Neuronal stem cell (in vitro differentiated cells): ENCODE results near the gene CDKL1.

Experiments used
- DNase-seq: peaks from one replicate; pipeline ENCODE4 v3.0.0-alpha.2; 2013; ENCODE audit warnings: low spot score
- H2AFZ ChIP-seq: one replicate; pipeline ENCODE4 v1.6.1; 2013; ENCODE audit warnings: mild to moderate bottlenecking, low read length, inconsistent platforms
- H2AK5ac ChIP-seq: 2 replicates; pipeline ENCODE4 v1.6.1; 2013; ENCODE audit warnings: low read depth, mild to moderate bottlenecking, inconsistent platforms, low read length, moderate library complexity, mixed read lengths
- H2BK120ac ChIP-seq: 2 replicates; pipeline ENCODE4 v1.6.1; 2013; ENCODE audit warnings: low read depth, mild to moderate bottlenecking, inconsistent platforms, low read length, moderate library complexity, mixed read lengths
- H2BK12ac ChIP-seq: one replicate; pipeline ENCODE4 v1.6.1; 2013; ENCODE audit warnings: low read length, inconsistent platforms
- H2BK15ac ChIP-seq: 2 replicates; pipeline ENCODE4 v1.6.1; 2013; ENCODE audit warnings: mild to moderate bottlenecking, low read length, inconsistent platforms, mixed read lengths
- H2BK5ac ChIP-seq: one replicate; pipeline ENCODE4 v1.6.1; 2013; ENCODE audit warnings: inconsistent platforms, mild to moderate bottlenecking, low read length, moderate library complexity
- H3K14ac ChIP-seq: one replicate; pipeline ENCODE4 v1.6.1; 2013; ENCODE audit warnings: low read length, inconsistent platforms
- H3K18ac ChIP-seq: 2 replicates; pipeline ENCODE4 v1.6.1; 2013; ENCODE audit warnings: low read length, inconsistent platforms
- H3K23ac ChIP-seq: 2 replicates; pipeline ENCODE4 v1.6.1; 2013; ENCODE audit warnings: low read depth, mild to moderate bottlenecking, mixed read lengths, low read length, inconsistent platforms; ENCODE audit not compliant: poor library complexity
- H3K27ac ChIP-seq: replicated peaks from 3 replicates; pipeline ENCODE4 v1.5.1; 2013; ENCODE audit warnings: low read length, inconsistent platforms
- H3K27me3 ChIP-seq, 3 experiments: 2 replicates each; pipeline ENCODE4 v1.6.1; 2013; ENCODE audit warnings: low read length in 3 of 3, mild to moderate bottlenecking in 2 of 3, inconsistent platforms in 1 of 3, low read depth in 1 of 3, mixed read lengths in 1 of 3, moderate library complexity in 1 of 3; ENCODE audit not compliant: control insufficient read depth in 3 of 3, insufficient read depth in 3 of 3
- H3K36me3 ChIP-seq, 2 donors: replicated peaks in 1 of 2; 2 replicates each; pipeline ENCODE4 v1.6.1; 2013; ENCODE audit warnings: low read length in 2 of 2; ENCODE audit not compliant: control insufficient read depth in 2 of 2, insufficient read depth in 2 of 2
- H3K4ac ChIP-seq: 2 replicates; pipeline ENCODE4 v1.6.1; 2013; ENCODE audit warnings: inconsistent platforms, mild to moderate bottlenecking, low read length, moderate library complexity
- H3K4me1 ChIP-seq, 2 donors: 1 replicate in 1 of 2; 2 replicates in 1 of 2; pipeline ENCODE4 v1.6.1; 2013; ENCODE audit warnings: low read length in 2 of 2, low read depth in 1 of 2; ENCODE audit not compliant: control insufficient read depth in 2 of 2, insufficient read depth in 1 of 2
- H3K4me2 ChIP-seq: one replicate; pipeline ENCODE4 v1.6.1; 2013; ENCODE audit warnings: mild to moderate bottlenecking, low read length, inconsistent platforms; ENCODE audit not compliant: insufficient read depth, poor library complexity, severe bottlenecking
- H3K4me3 ChIP-seq, 2 donors: 2 replicates each; pipeline ENCODE4 v1.5.1; 2013; ENCODE audit warnings: low read length in 2 of 2, mild to moderate bottlenecking in 2 of 2, inconsistent platforms in 1 of 2, moderate library complexity in 1 of 2
- H3K79me1 ChIP-seq: one replicate; pipeline ENCODE4 v1.6.1; 2013; ENCODE audit warnings: low read depth, mild to moderate bottlenecking, inconsistent platforms, low read length, moderate library complexity
- H3K9ac ChIP-seq: one replicate; pipeline ENCODE4 v1.6.1; 2013; ENCODE audit warnings: mild to moderate bottlenecking, low read depth, low read length, inconsistent platforms; ENCODE audit not compliant: poor library complexity
- H3K9me3 ChIP-seq, 2 donors: replicated peaks in 1 of 2; 2 replicates each; pipeline versions ENCODE3 to v1.6.1; 2013; ENCODE audit warnings: low read length in 2 of 2, mild to moderate bottlenecking in 2 of 2, inconsistent platforms in 1 of 2, low read depth in 1 of 2, mixed read lengths in 1 of 2, moderate library complexity in 1 of 2; ENCODE audit not compliant: control insufficient read depth in 2 of 2, insufficient read depth in 1 of 2
- H4K8ac ChIP-seq: one replicate; pipeline ENCODE4 v1.6.1; 2013; ENCODE audit warnings: low read depth, mild to moderate bottlenecking, inconsistent platforms, low read length, moderate library complexity
- H4K91ac ChIP-seq: one replicate; pipeline ENCODE4 v1.6.1; 2013; ENCODE audit warnings: low read length, low read depth, mild to moderate bottlenecking, inconsistent platforms; ENCODE audit not compliant: poor library complexity
- WGBS, 2 donors: extraction: QIAGEN DNeasy Blood & Tissue Kit; methylation state at CpG; one replicate each; pipeline ENCODE4 v1.1.7; 2013; ENCODE audit warnings: missing lambda C conversion rate in 2 of 2, mixed read lengths in 1 of 2; ENCODE audit not compliant: insufficient read length in 2 of 2, insufficient replicate concordance in 1 of 2; ENCODE audit errors: extremely low coverage in 2 of 2; 5-methylcytosine and 5-hydroxymethylcytosine counted together

CDKL1 gene

DNA sequence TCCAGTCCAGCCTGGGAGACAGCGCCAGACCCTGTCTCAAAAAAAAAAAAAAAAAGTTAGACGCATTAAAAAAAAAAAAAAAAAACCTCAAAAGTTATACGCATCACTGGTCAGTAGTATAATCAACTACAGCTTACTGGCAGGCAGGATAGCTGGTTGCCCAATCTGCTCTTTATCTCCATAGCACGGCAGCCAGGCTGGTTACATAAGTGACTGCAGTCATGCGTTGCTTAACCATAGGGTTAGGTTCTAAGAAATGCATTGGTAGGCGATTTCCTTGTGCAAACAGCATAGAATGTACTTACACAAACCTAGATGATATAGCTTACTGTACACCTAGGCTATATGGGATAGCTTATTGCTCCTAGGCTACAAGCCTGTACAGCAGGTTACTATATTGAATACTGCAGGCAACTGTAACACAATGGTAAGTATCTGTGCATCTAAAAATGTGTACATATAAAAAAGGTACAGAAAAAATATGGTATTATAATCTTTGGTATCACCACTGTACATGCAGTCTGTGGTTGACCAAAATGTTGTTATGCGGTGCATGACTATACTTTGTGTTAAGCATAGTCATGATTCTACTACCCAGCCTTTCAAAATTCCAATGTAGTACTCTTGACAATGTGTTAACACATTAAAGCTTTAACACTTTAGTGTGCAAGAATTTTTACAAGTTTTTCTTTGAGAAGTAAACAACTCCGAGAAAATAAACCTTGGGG lies 92.8 kb downstream of the CDKL1 start:
- no peak overlapping the region for H3K27ac ChIP-seq
- no peaks in the 10 kb centered on the region for H3K4me1 ChIP-seq
- H3K9ac ChIP-seq: no peak overlapping the region
- no peak overlapping the region for H3K4me3 ChIP-seq
- H3K79me1 ChIP-seq: no peaks in the 10 kb centered on the region
- no CpG with 5 or more reads among the region's 8 CpGs for WGBS, 2 donors
- no peak overlapping the region for H2BK12ac ChIP-seq
- peaks cover 0 to 6% of the 10 kb centered on the region in 2 donors for H3K9me3 ChIP-seq
- no peak overlapping the region for H2BK5ac ChIP-seq
- no peak overlapping the region for H4K8ac ChIP-seq
- peaks cover 0 to 37% of the 10 kb centered on the region in 2 donors for H3K36me3 ChIP-seq
- no peak overlapping the region for H2AK5ac ChIP-seq
- no peak overlapping the region for H3K23ac ChIP-seq
- H3K14ac ChIP-seq: no peak overlapping the region
- H3K4me2 ChIP-seq: no peak overlapping the region
- H4K91ac ChIP-seq: no peak overlapping the region
- H3K18ac ChIP-seq: no peak overlapping the region
- H2BK120ac ChIP-seq: no peak overlapping the region
- no peak overlapping the region for H3K4ac ChIP-seq
- H2BK15ac ChIP-seq: no peak overlapping the region
- H3K27me3 ChIP-seq: no peaks in the 10 kb centered on the region
- no peak overlapping the region for H2AFZ ChIP-seq
- DNase-seq: no peak

- Histone ChIP-seq H3K36me3 (peaks cover 0 to 35% of the 10 kb centered on the region in 2 donors), H2BK12ac (no peak overlapping the region)
These were observed 94.8 kb downstream of the CDKL1 start for GRCh38 chr14:50301914-50302313.

DNA sequence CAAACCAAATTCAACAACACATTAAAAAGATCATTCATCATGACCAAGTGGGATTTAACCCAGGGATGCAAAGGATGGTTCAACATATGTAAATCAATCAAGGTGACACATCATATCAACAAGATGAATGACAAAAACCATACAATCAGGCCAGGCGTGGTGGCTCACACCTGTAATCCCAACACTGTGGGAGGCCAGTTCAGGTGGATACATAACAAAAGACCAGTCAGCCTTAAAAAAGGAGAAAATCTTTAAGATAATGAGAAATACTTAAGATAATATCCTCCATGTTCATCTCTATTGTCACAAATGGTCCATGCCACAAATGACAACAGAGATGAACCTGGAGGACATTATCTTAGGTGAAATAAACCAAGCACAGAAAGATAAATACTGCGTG lies 97.1 kb downstream of the CDKL1 start:
- Histone ChIP-seq H3K4me3 (no peak overlapping the region), H3K23ac (no peak overlapping the region), H2BK12ac (no peak overlapping the region), H2BK15ac (no peak overlapping the region), H3K79me1 (peaks cover 3% of the 10 kb centered on the region), H3K4me2 (no peak overlapping the region), H4K91ac (no peak overlapping the region), H2BK5ac (no peak overlapping the region), H3K36me3 (peaks cover 0 to 35% of the 10 kb centered on the region in 2 donors), H3K27me3 (no peaks in the 10 kb centered on the region), H3K18ac (no peak overlapping the region), H3K4ac (no peak overlapping the region), H3K9ac (no peak overlapping the region), H3K14ac (no peak overlapping the region), H2AFZ (no peak overlapping the region), H3K9me3 (peaks cover 0 to 4% of the 10 kb centered on the region in 2 donors), H3K4me1 (no peaks in the 10 kb centered on the region), H4K8ac (no peak overlapping the region), H3K27ac (no peak overlapping the region), H2BK120ac (no peak overlapping the region), H2AK5ac (no peak overlapping the region)
- no CpG with 5 or more reads among the region's 2 CpGs for WGBS, 2 donors
- no peak for DNase-seq

More at GRCh38 chr14:50301914-50302313, 94.8 kb downstream of the CDKL1 start:
- Histone ChIP-seq H2BK15ac (no peak overlapping the region), H3K4me3 (no peak overlapping the region), H3K79me1 (peaks cover 3% of the 10 kb centered on the region), H4K91ac (no peak overlapping the region), H3K27ac (no peak overlapping the region), H2AFZ (no peak overlapping the region), H3K23ac (no peak overlapping the region), H2AK5ac (no peak overlapping the region), H2BK120ac (no peak overlapping the region), H4K8ac (no peak overlapping the region), H3K4me1 (no peaks in the 10 kb centered on the region), H2BK5ac (no peak overlapping the region), H3K9me3 (peaks cover 0 to 6% of the 10 kb centered on the region in 2 donors), H3K27me3 (no peaks in the 10 kb centered on the region), H3K14ac (no peak overlapping the region), H3K9ac (no peak overlapping the region), H3K4me2 (no peak overlapping the region), H3K18ac (no peak overlapping the region), H3K4ac (no peak overlapping the region)
- no peak for DNase-seq

DNA sequence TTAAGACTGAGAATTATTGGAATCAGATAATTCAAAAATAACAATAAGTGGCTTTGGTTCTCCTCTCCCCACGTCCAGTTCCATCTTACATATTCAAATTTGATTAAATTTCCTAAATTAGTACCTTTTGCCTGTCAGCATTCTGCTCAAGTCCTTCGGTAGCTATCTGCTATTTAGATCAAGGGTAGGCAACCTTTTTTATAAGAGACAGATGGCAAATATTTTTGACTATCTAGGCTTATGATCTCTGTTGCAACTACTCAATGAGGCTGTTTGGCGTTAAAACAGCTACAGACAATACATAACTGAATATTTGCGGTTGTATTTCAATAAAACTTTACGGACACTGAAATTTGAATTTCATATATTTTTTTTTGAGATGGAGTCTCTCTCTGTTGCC lies 106.4 kb downstream of the CDKL1 start:
- H2AFZ ChIP-seq: no peak overlapping the region
- no peak overlapping the region for H3K4ac ChIP-seq
- no peaks in the 10 kb centered on the region for H3K4me1 ChIP-seq
- H2AK5ac ChIP-seq: no peak overlapping the region
- H3K4me2 ChIP-seq: no peak overlapping the region
- no peaks in the 10 kb centered on the region for H3K27me3 ChIP-seq
- no peak overlapping the region for H3K23ac ChIP-seq
- no peak overlapping the region for H3K14ac ChIP-seq
- no CpG with 5 or more reads among the region's 5 CpGs for whole genome bisulfite sequencing, 2 donors
- DNase-seq: no peak
- no peak overlapping the region for H3K9ac ChIP-seq
- H2BK15ac ChIP-seq: no peak overlapping the region
- H3K27ac ChIP-seq: no peak overlapping the region
- no peak overlapping the region for H3K4me3 ChIP-seq
- peaks cover 2 to 26% of the 10 kb centered on the region in 2 donors for H3K36me3 ChIP-seq
- no peak overlapping the region for H4K8ac ChIP-seq
- no peak overlapping the region for H2BK120ac ChIP-seq
- H2BK12ac ChIP-seq: no peak overlapping the region
- no peaks in the 10 kb centered on the region for H3K79me1 ChIP-seq
- no peak overlapping the region for H4K91ac ChIP-seq
- H3K18ac ChIP-seq: no peak overlapping the region
- no peak overlapping the region for H2BK5ac ChIP-seq
- H3K9me3 ChIP-seq: no peaks in the 10 kb centered on the region
